Activated T-helper 9 cell treated with anti-CD3 and anti-CD28 coated beads, Interleukin-2, amount 50 U/mL, for 16 hours (primary cell): ENCODE results near the gene PEX5L.
"Not testable (repeated sequence)": the region's sequence is repeated elsewhere in the genome, so short reads cannot be mapped to it uniquely, and the experiment has no call there.

Source experiments
- DNase-seq: peaks from one replicate; pipeline ENCODE4 v3.0.0-alpha.2; 2020; ENCODE audit warnings: low read depth

PEX5L gene

DNA sequence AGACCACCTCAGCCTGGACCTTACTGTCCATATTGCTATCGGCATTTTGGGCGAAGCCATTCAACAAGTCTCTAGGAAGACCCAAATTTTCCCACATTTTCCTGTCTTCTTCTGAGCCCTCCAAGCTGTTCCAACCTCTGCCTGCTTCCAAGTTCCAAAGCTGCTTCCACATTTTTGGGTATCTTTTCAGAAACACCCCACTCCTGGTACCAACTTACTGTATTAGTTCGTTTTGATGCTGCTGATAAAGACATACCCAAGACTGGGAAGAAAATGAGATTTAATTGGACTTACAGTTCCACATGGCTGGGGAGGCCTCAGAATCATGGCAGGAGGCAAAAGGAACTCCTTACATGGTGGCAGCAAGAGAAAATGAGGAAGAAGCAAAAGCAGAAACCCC, 28.4 kb downstream of the PEX5L start:
- not testable (repeated sequence) for DNase-seq

- DNase-seq: no peak
Observed at GRCh38 chr3:180004542-180004941, 32.2 kb downstream of the PEX5L start.

DNA sequence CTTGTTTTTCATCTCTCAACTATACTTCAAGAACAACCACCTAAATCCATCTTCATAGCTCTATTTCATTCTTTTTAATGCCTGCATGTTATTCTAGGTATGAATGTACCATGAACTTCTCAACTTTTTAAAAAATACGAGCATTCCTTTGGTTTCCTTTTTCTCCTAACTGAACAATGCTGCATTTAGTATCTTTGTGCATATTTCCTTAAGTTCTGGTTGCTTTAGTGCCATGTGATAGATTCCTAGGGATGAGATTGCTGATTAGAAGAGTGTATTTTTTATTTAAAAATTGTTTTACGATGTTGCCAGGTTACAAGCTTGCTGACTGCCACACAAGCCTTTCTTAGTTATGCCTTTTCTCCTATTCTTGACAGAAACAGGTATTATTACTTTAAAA, 34.7 kb downstream of the PEX5L start:
- DNase-seq: no peak

- no peak for DNase-seq
Observed at GRCh38 chr3:180000500-180000899, 36.2 kb downstream of the PEX5L start.

DNA sequence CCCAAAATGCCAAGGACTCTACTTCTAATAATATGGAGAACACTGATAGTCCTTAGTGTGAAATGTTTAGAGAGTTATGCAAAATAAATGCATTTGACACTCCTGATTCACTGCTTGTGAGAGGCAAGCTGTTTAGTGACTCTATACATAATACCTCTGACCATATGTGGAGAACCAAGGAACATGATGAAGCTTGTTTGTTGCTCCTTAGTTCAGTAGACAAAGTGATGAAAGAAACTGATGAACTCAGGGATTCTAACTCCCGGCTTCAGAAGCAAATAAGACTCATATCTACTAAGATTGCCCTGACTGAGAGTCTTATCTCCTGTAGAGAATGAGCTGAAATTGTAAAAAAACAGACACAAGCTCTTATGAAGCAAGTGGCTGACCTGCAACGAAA, 41.3 kb downstream of the PEX5L start:
- DNase-seq: no peak

- no peak for DNase-seq
Observed at GRCh38 chr3:179991883-179992282, 44.9 kb downstream of the PEX5L start.

- no peak for DNase-seq
Observed at GRCh38 chr3:179991104-179991503, 45.6 kb downstream of the PEX5L start.

- no peak for DNase-seq
Observed at GRCh38 chr3:179981646-179982045, 55.1 kb downstream of the PEX5L start.

- no peak for DNase-seq
Observed at GRCh38 chr3:179977356-179977755, 59.4 kb downstream of the PEX5L start.

DNA sequence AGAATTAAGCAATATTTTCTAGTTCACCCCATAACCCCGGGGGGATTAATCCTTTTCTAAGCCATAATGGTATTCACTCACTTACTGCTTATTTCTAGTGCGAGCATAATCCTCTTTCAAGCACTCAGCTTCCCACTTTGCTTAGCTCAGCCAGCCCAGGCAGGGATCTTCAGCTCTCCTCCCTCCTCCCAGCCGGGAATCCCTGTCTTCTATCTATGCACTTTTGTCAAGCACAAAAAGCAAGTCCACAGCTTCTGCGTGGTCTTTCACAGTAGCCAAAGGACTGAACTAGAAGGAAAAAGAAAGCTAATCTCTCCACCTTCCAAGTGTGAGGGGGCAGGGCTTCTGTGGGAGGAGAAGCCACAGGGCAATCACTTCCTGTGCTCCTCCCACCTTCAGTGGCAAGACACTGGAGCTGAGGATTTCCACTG, 62.8 kb downstream of the PEX5L start:
- no peak for DNase-seq

DNA sequence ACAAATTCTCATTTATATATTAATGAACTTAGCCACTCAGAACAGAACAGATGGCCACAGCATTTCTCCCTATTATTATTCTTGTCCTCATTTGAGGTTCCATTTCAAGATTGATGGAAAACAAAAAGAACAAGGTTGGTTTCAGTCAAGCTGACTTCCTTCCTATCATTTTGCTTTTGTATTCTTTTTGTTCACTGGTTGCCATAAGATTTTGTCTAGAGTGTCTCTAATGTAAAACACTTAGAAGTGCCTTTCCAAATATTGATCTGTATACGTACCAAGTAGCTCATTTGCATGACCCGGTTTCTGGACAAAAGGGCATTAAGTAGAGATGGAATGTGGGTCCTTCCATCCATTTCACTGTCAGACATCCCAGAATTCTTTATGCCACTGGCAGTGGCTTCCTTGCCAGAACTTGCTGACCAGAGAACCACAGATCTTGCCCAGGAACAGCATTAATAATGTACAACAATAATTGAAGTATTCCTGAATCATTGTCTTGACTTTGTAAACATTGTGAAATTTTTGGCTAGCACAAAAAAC, 63.8 kb downstream of the PEX5L start:
- DNase-seq: no peak

GRCh38 chr3:179971280-179971679, 65.5 kb downstream of the PEX5L start:
- DNase-seq: no peak

DNA sequence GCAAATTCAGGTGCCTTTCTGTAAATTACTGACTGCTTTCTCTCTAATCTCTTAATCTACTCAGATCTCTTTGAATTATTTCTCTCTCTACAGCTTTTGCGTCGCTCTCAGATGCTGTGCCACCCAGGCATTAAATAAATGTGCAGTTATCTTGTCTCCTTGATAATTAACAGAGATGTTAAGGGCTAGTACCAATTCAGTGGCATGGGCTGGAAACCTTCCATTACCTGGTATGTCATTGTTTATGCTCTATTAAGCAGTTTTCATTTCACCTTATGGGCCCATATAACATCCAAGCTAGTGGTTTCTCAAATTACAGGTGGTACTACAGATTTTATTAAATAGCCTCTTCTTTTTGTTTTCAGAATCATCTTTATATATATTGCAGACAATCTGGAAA, 66.0 kb downstream of the PEX5L start:
- DNase-seq: no peak

DNA sequence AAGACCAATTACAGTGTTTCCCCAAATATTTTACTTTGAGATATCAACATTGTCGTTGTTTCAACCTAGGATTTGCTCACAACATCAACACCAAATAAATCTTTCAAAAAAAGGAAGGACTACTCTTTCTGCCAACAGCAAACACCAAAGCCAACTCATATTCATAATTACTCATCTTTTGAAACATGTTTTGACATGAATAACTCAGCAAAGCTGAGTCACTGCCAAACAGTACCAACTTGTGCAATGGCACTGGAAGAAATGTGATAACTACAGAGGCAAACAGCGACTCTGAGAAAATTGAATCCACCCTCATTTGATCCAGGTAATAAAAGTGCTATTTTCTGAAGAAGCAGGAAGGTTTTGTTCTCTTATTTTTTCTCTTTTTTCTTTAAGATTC, 67.2 kb downstream of the PEX5L start:
- no peak for DNase-seq

- no peak for DNase-seq
Observed at GRCh38 chr3:179967622-179968021, 69.1 kb downstream of the PEX5L start.

GRCh38 chr3:179964890-179965289, 71.8 kb downstream of the PEX5L start:
- no peak for DNase-seq

DNA sequence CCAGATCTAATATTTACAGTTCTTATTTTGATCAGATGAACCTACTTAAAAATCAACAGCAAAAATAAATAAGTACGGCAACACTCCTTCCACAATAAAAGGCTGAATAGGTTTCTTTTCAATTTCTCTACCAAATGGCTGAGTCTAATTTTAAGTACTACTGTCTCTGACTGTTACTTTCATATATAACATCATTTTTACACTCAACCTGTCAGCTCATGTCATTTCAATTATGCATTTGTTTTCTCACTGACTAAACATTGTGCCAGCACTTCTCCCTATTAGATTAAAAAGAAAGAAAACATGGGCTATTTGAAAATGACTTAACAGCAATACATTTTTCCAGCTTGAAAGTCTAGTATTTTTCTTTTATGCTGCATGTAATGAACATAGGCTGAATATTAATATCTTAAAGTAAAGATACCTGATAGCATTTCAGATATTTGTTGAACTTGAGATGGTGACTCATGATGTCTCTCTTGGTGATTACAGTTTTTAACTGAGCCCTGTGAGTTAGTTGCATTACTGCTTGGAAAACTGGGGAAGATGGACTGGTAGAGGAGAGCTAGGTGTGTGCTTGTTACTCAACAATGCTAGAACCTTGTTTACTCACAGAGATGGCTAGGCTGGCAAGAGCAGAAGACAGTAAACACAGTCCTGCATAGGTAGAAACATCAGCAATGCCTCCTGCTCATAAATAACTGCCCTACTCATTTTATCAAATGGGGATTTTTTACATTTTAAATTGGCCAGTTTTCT, 73.9 kb downstream of the PEX5L start:
- DNase-seq: no peak

GRCh38 chr3:179961703-179962078, 75.0 kb downstream of the PEX5L start:
- DNase-seq: no peak

GRCh38 chr3:179961071-179961702, 75.5 kb downstream of the PEX5L start:
- DNase-seq: no peak

DNA sequence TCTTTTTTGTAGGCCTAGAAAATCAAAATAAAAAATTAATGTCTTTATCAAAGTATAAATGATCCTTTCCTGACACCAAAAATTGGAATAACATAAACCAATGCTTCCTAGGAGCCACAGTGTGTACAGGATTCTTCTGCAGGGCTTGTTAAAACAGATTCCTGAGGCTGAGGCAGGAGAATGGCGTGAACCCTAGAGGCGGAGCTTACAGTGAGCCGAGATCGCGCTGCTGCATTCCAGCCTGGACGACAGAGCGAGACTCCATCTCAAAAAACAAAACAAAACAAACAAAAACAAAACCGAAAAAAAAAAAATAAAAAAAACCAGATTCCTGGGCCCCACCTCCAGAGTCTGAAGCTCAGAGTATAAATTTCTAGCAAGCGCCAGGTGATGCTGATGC, 78.0 kb downstream of the PEX5L start:
- no peak for DNase-seq

DNA sequence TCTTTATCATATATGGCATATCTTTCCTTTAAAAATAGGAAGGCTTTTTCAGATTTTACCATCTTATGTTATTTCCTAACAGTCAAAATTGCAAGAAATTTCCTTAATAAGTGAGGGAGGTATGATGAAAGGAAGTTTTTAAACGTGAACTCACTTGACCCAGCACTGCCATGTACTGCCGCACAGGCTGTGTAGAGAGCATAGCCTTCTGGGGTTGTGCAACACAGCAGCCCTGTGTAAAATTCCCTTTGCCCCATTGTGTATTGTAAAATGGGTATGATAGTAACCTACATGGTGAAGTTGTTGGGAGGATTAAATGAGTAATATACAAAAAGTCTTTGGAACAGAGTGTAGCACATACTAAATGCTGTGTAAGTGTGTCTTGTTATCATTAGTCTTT, 78.6 kb downstream of the PEX5L start:
- no peak for DNase-seq

GRCh38 chr3:179957264-179957845, 79.4 kb downstream of the PEX5L start:
- DNase-seq: no peak

- no peak for DNase-seq
Observed at GRCh38 chr3:179956416-179956830, 80.3 kb downstream of the PEX5L start.
